Neutrophil (primary cell): ENCODE measurements around the gene AKAP1.

Experiments used
- H3K27ac ChIP-seq: fragments of 200-600 bp; sonication (generic); 2 replicates; pipeline ENCODE4 v1.5.1; 2016; ENCODE audit warnings: mild to moderate bottlenecking, moderate library complexity
- H3K27me3 ChIP-seq: fragments of 200-600 bp; sonication (generic); 2 replicates; pipeline ENCODE4 v1.6.0; 2016; ENCODE audit warnings: mild to moderate bottlenecking
- H3K36me3 ChIP-seq: fragments of 200-600 bp; sonication (generic); 2 replicates; pipeline ENCODE4 v1.5.1; 2017
- H3K4me1 ChIP-seq, 2 experiments: fragments of 200-600 bp in 1 of 2; sonication (generic) in 1 of 2; 1 replicate in 1 of 2; 2 replicates in 1 of 2; pipeline versions ENCODE4 v1.5.1 to v1.6.1; 2013 to 2016; ENCODE audit warnings: low read depth in 1 of 2, low read length in 1 of 2, mild to moderate bottlenecking in 1 of 2, moderate library complexity in 1 of 2; ENCODE audit not compliant: control insufficient read depth in 1 of 2, insufficient read depth in 1 of 2
- H3K4me3 ChIP-seq, 2 experiments: fragments of 200-600 bp in 1 of 2; sonication (generic) in 1 of 2; 1 replicate in 1 of 2; 2 replicates in 1 of 2; pipeline ENCODE4 v1.5.1; 2013 to 2016; ENCODE audit warnings: low read depth in 1 of 2, low read length in 1 of 2, mild to moderate bottlenecking in 1 of 2, moderate library complexity in 1 of 2
- H3K9me3 ChIP-seq: fragments of 200-600 bp; sonication (generic); 2 replicates; pipeline ENCODE4 v1.5.1; 2016
- CTCF ChIP-seq: fragments of 200-600 bp; sonication (generic); IDR thresholded peaks from 2 replicates; pipeline ENCODE4 v1.5.1; 2016; ENCODE audit warnings: antibody characterized with exemption

AKAP1 gene

GRCh38 chr17:57043276-57043675 is 41.8 kb upstream of the AKAP1 start:
- H3K27ac ChIP-seq = no peak overlapping the region
- no peaks in the 10 kb centered on the region for H3K36me3 ChIP-seq
- H3K9me3 ChIP-seq = no peaks in the 10 kb centered on the region
- H3K27me3 ChIP-seq = peaks cover 98% of the 10 kb centered on the region
- peaks cover 16 to 22% of the 10 kb centered on the region in 2 experiments for H3K4me1 ChIP-seq
- no peak for TF ChIP-seq CTCF
- H3K4me3 ChIP-seq = no peak overlapping the region

GRCh38 chr17:57044976-57045867 is 39.8 kb upstream of the AKAP1 start:
- H3K4me1 ChIP-seq = peaks cover 16 to 22% of the 10 kb centered on the region in 2 experiments
- H3K27ac ChIP-seq = no peak overlapping the region
- H3K9me3 ChIP-seq = no peaks in the 10 kb centered on the region
- peaks cover 95% of the 10 kb centered on the region for H3K27me3 ChIP-seq
- TF ChIP-seq CTCF = no peak
- peak overlapping the region; percentile 35 to 55 for H3K4me3 ChIP-seq
- H3K36me3 ChIP-seq = no peaks in the 10 kb centered on the region

GRCh38 chr17:57045868-57046704 is 39.0 kb upstream of the AKAP1 start:
- TF ChIP-seq CTCF = no peak
- peak overlapping the region; percentile 35 to 55 for H3K4me3 ChIP-seq

DNA sequence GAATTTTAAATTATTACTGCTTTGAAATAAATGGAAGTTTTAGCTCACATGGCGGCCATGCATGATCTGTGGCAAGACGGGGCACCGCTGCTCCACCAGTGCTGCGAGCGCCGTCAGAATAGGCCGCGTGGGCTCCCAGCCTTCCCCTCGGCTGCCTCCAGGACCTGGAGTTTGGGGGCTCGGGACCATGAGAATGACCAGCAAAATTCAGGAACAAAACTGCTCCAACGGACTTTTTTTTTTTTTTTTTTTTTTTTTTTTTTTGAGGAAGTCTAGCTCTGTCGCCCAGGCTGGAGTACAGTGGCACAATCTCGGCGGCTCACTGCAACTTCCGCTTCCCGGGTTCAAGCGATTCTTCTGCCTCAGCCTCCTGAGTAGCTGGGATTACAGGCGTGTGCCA is 38.3 kb upstream of the AKAP1 start:
- Histone ChIP-seq H3K9me3 (no peaks in the 10 kb centered on the region), H3K4me1 (peaks cover 16 to 22% of the 10 kb centered on the region in 2 experiments), H3K36me3 (no peaks in the 10 kb centered on the region), H3K27me3 (peaks cover 83% of the 10 kb centered on the region), H3K4me3 (peak overlapping the region; percentile 35 to 55), H3K27ac (no peak overlapping the region)
- TF ChIP-seq CTCF = no peak

More at GRCh38 chr17:57045868-57046704, 39.0 kb upstream of the AKAP1 start:
- Histone ChIP-seq H3K9me3 (no peaks in the 10 kb centered on the region), H3K27me3 (peaks cover 90% of the 10 kb centered on the region), H3K27ac (no peak overlapping the region), H3K36me3 (no peaks in the 10 kb centered on the region), H3K4me1 (peaks cover 16 to 22% of the 10 kb centered on the region in 2 experiments)

- Histone ChIP-seq H3K27me3 (peaks cover 70% of the 10 kb centered on the region), H3K4me3 (no peak overlapping the region), H3K27ac (no peak overlapping the region), H3K4me1 (peaks cover 16 to 22% of the 10 kb centered on the region in 2 experiments), H3K9me3 (no peaks in the 10 kb centered on the region), H3K36me3 (no peaks in the 10 kb centered on the region)
- no peak for TF ChIP-seq CTCF
Measured at GRCh38 chr17:57048096-57048495, 37.0 kb upstream of the AKAP1 start.
